HPDE6-E6E7 (cell line): ENCODE results near the gene C14orf93.
A peak's percentile ranks its signal among the peaks of the same experiment; 100 is the strongest.

Source experiments
- DNase-seq: peaks from one replicate; pipeline ENCODE4 v3.0.0; 2011; ENCODE audit warnings: missing footprints; ENCODE audit errors: extremely low spot score

Gene C14orf93

GRCh38 chr14:23009939-23010726 lies at the start of gene C14orf93:
Gene C14orf93, minus strand, starts transcription at chr14:23010143. Its CDS starts 11,120 bp downstream, at chr14:22999023.
- peak; percentile 63 for DNase-seq

GRCh38 chr14:23058654-23059504 lies 48.9 kb upstream of the C14orf93 start:
- DNase-seq, result no peak

- peak; percentile 80 for DNase-seq
These were observed 48.1 kb upstream of the C14orf93 start for GRCh38 chr14:23057757-23058653.

GRCh38 chr14:23056956-23057756 lies 47.2 kb upstream of the C14orf93 start, which contains the start of gene CDH24:
Gene CDH24, minus strand, starts transcription at chr14:23057520. Its CDS starts 1,787 bp downstream, at chr14:23055733.
- peak; percentile 90 for DNase-seq

GRCh38 chr14:23056145-23056955 lies 46.4 kb upstream of the C14orf93 start:
- DNase-seq, result peak; percentile 91

- no peak for DNase-seq
These were observed 45.7 kb upstream of the C14orf93 start for GRCh38 chr14:23055621-23056144.

DNA sequence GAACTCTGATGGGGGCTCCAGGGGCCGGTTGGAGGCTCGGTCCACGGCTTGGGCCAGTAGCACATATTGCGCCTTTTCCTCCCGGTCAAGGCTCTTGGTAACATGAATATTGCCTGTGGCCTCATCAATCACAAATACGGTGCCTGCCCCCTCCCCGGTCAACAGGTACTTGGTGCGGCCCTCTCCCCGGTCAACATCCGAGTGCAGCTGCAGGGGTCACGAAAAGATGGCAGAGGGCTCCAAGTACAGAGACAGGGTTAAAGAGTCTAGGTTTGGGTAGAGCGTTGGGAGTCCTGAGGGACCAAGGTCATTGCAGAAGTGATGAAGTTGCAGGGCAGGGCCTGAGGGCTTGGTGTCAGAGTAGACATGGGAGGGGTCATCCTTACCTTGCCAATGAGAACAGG lies 45.2 kb upstream of the C14orf93 start:
- DNase-seq, result no peak

- DNase-seq, result no peak
These were observed 44.3 kb upstream of the C14orf93 start for GRCh38 chr14:23054000-23054811.

DNA sequence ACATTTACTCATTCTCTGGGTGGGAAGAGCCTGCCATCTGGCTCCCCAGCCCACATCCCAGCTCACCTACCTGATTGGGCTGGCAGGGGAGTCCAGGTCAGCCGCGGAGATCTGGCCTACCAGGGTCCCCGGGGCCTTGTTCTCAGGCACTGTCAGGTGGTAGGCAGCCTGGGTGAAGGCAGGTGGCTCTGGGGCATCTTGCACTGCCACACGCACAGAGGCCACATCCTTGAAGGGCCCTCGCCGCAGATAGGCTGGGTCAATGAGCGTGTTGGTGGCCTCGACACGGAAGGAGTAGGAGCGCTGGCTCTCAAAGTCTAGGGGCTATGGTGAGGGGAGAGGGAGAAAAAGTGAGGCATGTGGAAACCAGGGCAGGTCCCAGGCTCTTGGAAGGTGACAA lies 43.5 kb upstream of the C14orf93 start:
- DNase-seq, result no peak

GRCh38 chr14:23052671-23053070 lies 42.7 kb upstream of the C14orf93 start:
- no peak for DNase-seq

GRCh38 chr14:23052182-23052623 lies 42.3 kb upstream of the C14orf93 start:
- no peak for DNase-seq

GRCh38 chr14:23051141-23052057 lies 41.5 kb upstream of the C14orf93 start:
- no peak for DNase-seq

DNA sequence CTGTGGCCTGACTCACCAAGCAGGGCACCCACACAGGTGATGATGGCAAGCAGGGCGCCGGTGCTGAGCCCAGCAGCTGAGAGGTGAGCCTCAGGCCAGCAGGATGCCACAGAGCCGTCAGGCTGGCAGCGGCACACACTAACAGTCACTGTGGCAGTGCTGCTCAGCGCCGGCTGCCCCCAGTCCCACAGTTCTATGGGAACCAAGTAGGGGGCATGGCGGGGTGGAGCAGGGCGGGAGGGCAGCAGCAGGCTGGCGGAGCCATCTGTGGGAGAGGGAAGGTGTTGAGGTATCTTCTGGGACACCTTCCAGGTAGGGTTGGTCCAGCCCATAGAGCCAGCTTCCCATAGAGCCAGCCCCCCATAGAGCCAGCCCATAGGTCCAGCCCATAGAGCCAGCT lies 39.1 kb upstream of the C14orf93 start:
- no peak for DNase-seq

- DNase-seq, result no peak
These were observed 38.1 kb upstream of the C14orf93 start for GRCh38 chr14:23047751-23048693.

GRCh38 chr14:23047034-23047634 lies 37.2 kb upstream of the C14orf93 start:
- DNase-seq, result no peak
